ENCODE measurements around the gene ADAT2.

The ADAT2 gene

DNA sequence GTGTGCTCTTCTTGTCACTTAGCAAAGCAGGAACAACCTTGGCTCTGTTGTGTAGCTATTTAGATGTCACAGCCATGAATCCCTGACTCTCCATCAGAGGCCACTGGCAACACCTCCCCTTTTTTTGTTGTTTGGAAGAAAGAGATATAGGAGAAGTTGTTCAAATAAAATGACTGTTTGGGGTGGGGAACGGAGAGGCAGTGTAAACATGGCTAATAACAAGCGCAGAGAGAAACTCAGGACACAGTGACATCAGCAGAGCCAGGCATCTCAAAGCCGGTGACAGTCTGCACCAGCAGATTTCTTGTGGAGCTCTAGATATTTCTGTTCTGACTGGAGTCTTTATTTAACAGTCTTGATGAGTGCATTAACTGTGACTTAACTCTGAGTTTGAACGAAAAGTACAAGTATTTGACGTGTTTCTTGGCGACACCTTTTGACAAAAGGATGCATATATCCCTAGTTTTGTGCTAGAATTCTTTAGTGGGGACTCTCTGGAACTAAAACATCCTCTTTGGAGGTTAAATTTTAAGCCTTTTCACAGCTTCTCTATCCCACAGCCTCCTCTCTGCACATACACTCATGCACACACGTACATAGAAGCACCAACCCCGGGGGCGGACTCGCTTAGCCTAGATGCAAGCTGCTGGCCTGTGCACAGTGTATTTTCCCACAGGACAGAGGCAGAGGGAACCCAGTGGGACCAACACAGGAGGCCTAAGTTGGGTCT is 53.8 kb downstream of the ADAT2 start:
- no peak for DNase-seq

- DNase-seq: no peak
Observed at GRCh38 chr6:143395699-143396098, 54.8 kb downstream of the ADAT2 start.

GRCh38 chr6:143394389-143394788 is 56.1 kb downstream of the ADAT2 start:
- DNase-seq: no peak

- DNase-seq: no peak
Observed at GRCh38 chr6:143390278-143390677, 60.2 kb downstream of the ADAT2 start.

- no peak for DNase-seq
Observed at GRCh38 chr6:143385636-143386035, 64.9 kb downstream of the ADAT2 start.

DNA sequence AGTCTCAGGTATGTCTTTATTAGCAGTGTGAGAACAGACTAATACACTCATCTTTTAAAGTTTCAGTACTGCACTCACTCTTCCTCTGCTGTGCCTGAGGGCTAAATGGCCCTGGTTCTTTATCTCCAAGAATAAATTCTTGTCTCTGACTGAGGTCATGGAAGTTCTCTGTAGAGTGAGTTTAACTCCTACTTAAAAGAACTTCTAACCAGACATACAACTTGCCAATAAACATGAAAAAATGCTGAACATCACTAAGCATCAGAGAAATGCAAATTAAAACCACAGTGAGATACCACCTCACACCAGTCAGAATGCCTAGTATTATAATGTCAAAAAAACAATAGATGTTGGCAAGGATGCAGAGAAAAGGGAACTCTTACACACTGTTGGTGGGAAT is 73.6 kb downstream of the ADAT2 start:
- DNase-seq: no peak

GRCh38 chr6:143376375-143376774 is 74.1 kb downstream of the ADAT2 start:
- DNase-seq: no peak

DNA sequence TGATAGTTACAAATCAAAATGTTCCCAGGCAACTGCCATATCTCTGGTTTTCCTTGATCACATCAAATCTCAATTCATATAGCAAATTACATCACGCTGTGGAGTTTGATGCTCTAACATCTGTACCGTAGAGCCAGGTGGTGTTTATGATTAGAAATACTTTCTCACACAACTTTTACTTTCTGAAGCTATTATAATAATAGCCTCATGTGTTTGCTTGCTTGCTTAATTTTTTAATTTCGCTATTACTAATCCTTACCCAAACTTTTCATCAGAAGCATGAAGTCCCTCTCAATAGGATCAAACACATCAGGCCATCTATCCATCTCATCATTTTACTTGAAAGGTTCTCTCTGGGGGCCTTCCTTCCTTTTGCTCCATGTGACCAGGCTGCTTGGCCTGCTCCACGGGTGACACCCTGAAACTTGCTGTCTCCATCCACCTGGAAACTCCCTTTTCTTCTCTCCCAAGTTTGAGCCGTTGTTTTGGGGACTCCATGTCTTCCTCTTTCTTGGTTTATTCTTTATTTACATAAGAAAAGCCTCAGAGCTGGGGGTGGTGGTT is 75.4 kb downstream of the ADAT2 start:
- DNase-seq: no peak

DNA sequence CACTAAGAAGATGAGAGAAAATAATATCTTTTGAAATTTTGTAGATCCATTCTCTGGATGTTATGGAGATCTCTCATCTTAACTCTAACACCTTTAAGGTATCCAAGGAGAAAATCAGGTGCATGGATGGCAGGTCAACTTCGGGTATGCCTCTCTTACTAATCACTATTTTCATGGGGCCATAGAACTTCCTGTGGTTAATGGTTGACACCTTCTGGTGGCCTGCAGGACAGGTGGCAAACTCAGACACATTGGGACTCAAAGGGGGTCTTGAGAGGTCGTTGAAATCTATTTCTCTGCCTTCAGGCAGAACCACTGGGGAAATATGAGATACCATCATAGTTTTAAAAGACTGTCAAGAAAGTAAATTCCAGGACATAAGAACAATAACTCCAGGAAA is 76.5 kb downstream of the ADAT2 start:
- no peak for DNase-seq
